A549 (cell line): ENCODE data around the gene CNTN4. TPM values are rescaled to one million over a fixed set of nuclear protein-coding genes. Genes with fewer than 3 reads are reported as not detected.

ENCODE experiments used
- ATAC-seq, 2 experiments: fragments of 200-7000 bp in 1 of 2; fragments of >200 bp in 1 of 2; cut with Nextera tagmentation in 1 of 2; cut with Tn5 transposase in 1 of 2; 3 replicates each; pipeline versions ENCODE4 v1.8.0 to v1.9.1; 2018 to 2020; ENCODE audit warnings: mild to moderate bottlenecking in 1 of 2, moderate library complexity in 1 of 2
- CTCF ChIA-PET: fragments of 300-600 bp; sonication (Branson Sonifier 250); formaldehyde crosslinking; extraction: SDS; loops from one replicate; lab custom pipeline; 2021; ENCODE audit warnings: antibody characterized with exemption, inconsistent platforms; lab: Yijun Ruan, JAX
- POLR2A ChIA-PET: fragments of 350-600 bp; formaldehyde crosslinking; extraction: SDS; loops from one replicate; lab custom pipeline; 2021; ENCODE audit warnings: antibody characterized with exemption, inconsistent platforms; lab: Yijun Ruan, JAX
- DNase-seq, 2 experiments: peaks; one replicate each; pipeline versions ENCODE4 v3.0.0 to v3.0.0-alpha.2; 2011 to 2016; ENCODE audit warnings: low read depth in 1 of 2, low spot score in 1 of 2
- FAIRE-seq: peaks from 2 replicates; lab custom pipeline; 2011; peaks lifted over from hg19 to GRCh38; lab: Jason Lieb, UNC
- H3K27ac ChIP-seq, 2 experiments: fragments of >200 bp; sonication (Bioruptor Twin); formaldehyde crosslinking; 3 replicates each; pipeline ENCODE4 v1.5.1; 2016 to 2017
- H3K4me1 ChIP-seq: fragments of >200 bp; sonication (Bioruptor Twin); formaldehyde crosslinking; 3 replicates; pipeline ENCODE4 v1.6.1; 2016
- H3K4me2 ChIP-seq: fragments of >200 bp; sonication (Bioruptor Twin); formaldehyde crosslinking; 3 replicates; pipeline ENCODE4 v1.6.1; 2016
- H3K4me3 ChIP-seq: fragments of >200 bp; sonication (Bioruptor Twin); formaldehyde crosslinking; 3 replicates; pipeline ENCODE4 v1.5.1; 2016
- H3K9me3 ChIP-seq: fragments of >200 bp; sonication (Bioruptor Twin); formaldehyde crosslinking; 3 replicates; pipeline ENCODE4 v1.6.1; 2016
- CBX2 ChIP-seq: fragments of 200-600 bp; sonication (generic); IDR thresholded peaks from 2 replicates; pipeline ENCODE4 v1.6.1; 2016; ENCODE audit warnings: low read depth, mild to moderate bottlenecking, borderline replicate concordance
- CBX8 ChIP-seq: fragments of 200-600 bp; sonication (generic); IDR thresholded peaks from 2 replicates; pipeline ENCODE4 v1.6.1; 2016
- EP300 ChIP-seq, 2 experiments: fragments of >200 bp; sonication (Bioruptor Twin); formaldehyde crosslinking; IDR thresholded peaks; 2 replicates in 1 of 2; 3 replicates in 1 of 2; pipeline ENCODE4 v1.6.1; 2016 to 2017
- ESRRA ChIP-seq: fragments of 150-350 bp; IDR thresholded peaks from 2 replicates; pipeline ENCODE4 v1.6.1; 2014; ENCODE audit warnings: mild to moderate bottlenecking, low read length, borderline replicate concordance
- FOSB ChIP-seq: fragments of 250-450 bp; sonication (Bioruptor Pico); IDR thresholded peaks from 2 replicates; pipeline ENCODE4 v1.5.0; 2020; ENCODE audit warnings: mild to moderate bottlenecking, moderate library complexity
- FOXS1 ChIP-seq: fragments of 250-450 bp; sonication (Bioruptor Pico); IDR thresholded peaks from 2 replicates; pipeline ENCODE4 v1.5.0; 2020; ENCODE audit warnings: mild to moderate bottlenecking, moderate library complexity
- HOXA7 ChIP-seq: fragments of 250-450 bp; sonication (Bioruptor Pico); IDR thresholded peaks from 2 replicates; pipeline ENCODE4 v1.5.0; 2020; ENCODE audit warnings: mild to moderate bottlenecking, moderate library complexity
- HOXB5 ChIP-seq: fragments of 250-450 bp; sonication (Bioruptor Pico); IDR thresholded peaks from 2 replicates; pipeline ENCODE4 v1.5.0; 2020; ENCODE audit warnings: mild to moderate bottlenecking, moderate library complexity
- KDM1A ChIP-seq: fragments of 200-600 bp; sonication (generic); IDR thresholded peaks from 2 replicates; pipeline ENCODE4 v1.6.1; 2016; ENCODE audit warnings: low read depth, mild to moderate bottlenecking
- MAFK ChIP-seq: fragments of 450-650 bp; IDR thresholded peaks from 2 replicates; pipeline ENCODE4 v1.6.1; 2014; ENCODE audit not compliant: partially characterized antibody
- NPAS2 ChIP-seq: fragments of 250-450 bp; sonication (Bioruptor Pico); IDR thresholded peaks from 2 replicates; pipeline ENCODE4 v1.8.0; 2022; ENCODE audit warnings: mild to moderate bottlenecking, moderate library complexity, borderline replicate concordance
- RCOR1 ChIP-seq: fragments of 150-350 bp; IDR thresholded peaks from 2 replicates; pipeline ENCODE4 v1.6.1; 2014; ENCODE audit warnings: antibody characterized with exemption, low read length, low read depth
- SMC3 ChIP-seq: fragments of >200 bp; sonication (Bioruptor Twin); formaldehyde crosslinking; IDR thresholded peaks from 3 replicates; pipeline ENCODE4 v1.6.1; 2018; ENCODE audit warnings: inconsistent platforms
- ZC3H11A ChIP-seq: fragments of 450-650 bp; IDR thresholded peaks from 2 replicates; pipeline ENCODE4 v1.6.1; 2014; ENCODE audit warnings: antibody characterized with exemption, mild to moderate bottlenecking
- ZNF302 ChIP-seq: fragments of 250-450 bp; sonication (Bioruptor Pico); IDR thresholded peaks from 2 replicates; pipeline ENCODE4 v1.9.0; 2021; ENCODE audit warnings: inconsistent platforms, mild to moderate bottlenecking, moderate library complexity
- ZSCAN20 ChIP-seq: fragments of 250-450 bp; sonication (Bioruptor Pico); IDR thresholded peaks from 2 replicates; pipeline ENCODE4 v1.8.0; 2022; ENCODE audit warnings: mild to moderate bottlenecking, moderate library complexity
- polyA plus RNA-seq, 4 experiments: library from polyadenylated mRNA; depleted of rRNA in 3 of 4; stranded (reverse); fragments of >200 nt; fragmentation: RNase III in 1 of 4; extraction: RNeasy Plus Mini Kit Qiagen cat#74134 plus additional on column Dnase treatment in 1 of 4; gene quantifications; 2 replicates in 3 of 4; 3 replicates in 1 of 4; pipeline ENCODE4 v1.2.3, GENCODE V29; 2011 to 2017
- TF ChIP-seq, protein P1 (sequence below): fragments of 250-450 bp; sonication (Bioruptor Pico); IDR thresholded peaks from 2 replicates; pipeline ENCODE4 v1.5.0; 2021; ENCODE audit warnings: mild to moderate bottlenecking, moderate library complexity, borderline replicate concordance
- TF ChIP-seq, protein P2 (sequence below): fragments of 150-350 bp; IDR thresholded peaks from 2 replicates; pipeline ENCODE4 v1.6.1; 2014; ENCODE audit warnings: low read depth, mild to moderate bottlenecking, low read length
- TF ChIP-seq, protein P3 (sequence below): fragments of 200-600 bp; sonication (generic); IDR thresholded peaks from 2 replicates; pipeline ENCODE4 v1.6.1; 2016; ENCODE audit warnings: antibody characterized with exemption, mild to moderate bottlenecking, moderate library complexity
- TF ChIP-seq, protein P4 (sequence below): IDR thresholded peaks from 2 replicates; pipeline ENCODE4 v1.6.1; 2012; ENCODE audit warnings: low read depth, borderline replicate concordance

Gene CNTN4
- polyA plus RNA-seq, 2 of the 4 experiments (the other 2 are of a cell fraction), result 0.03 TPM; not detected in 1

DNA sequence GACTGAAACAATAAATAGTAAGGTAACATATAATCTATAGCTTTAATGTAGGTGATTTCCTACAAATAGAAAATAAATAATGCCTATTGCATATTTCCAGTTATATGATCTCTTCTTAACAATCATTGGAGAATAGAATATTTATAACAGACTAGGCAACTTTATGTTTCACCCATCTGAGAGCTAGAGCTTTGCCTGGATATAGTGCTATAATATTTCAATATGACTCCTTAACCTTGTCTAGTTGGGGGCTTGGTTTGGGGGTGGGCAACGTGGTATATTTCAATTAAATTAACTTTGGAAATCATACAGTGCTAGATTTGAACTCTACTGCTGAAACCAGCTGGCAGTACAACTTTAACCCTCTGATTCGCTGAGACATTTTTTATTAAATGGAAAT is 265.2 kb downstream of the CNTN4 start (continued):
- no peak for TF ChIP-seq ZNF302 (CRISPR knock-in tag)

DNA sequence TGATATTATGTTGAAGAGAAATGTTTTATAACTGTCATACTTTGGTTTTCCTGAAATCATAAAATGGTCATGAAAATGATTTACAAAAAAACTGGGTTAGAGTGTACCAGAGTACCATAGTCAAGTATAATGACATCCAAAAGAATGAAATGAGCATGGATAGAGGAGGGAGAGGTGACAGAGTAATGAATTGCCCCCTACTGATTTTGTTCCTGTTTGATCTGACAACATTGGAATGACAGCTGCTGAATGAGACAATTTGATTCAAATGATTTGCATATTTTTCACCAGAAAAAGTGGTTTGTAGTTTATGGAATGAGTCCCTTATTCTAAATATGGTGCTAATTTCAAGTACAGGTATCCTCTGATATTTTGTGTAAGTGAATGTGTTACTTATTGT is 271.7 kb downstream of the CNTN4 start:
- ChIA-PET CTCF (interaction anchor here (0.9 kb wide), 1 partner anchor 21 kb away, joined by 3 read pairs; no protein-coding TSS in a partner anchor), POLR2A (no interaction called here)
- H3K9me3 ChIP-seq, result no peaks in the 10 kb centered on the region; the same call in 2 of the 3 replicates
- H3K4me1 ChIP-seq, result no peaks in the 10 kb centered on the region
- DNase-seq, result no peak
- no peak for TF ChIP-seq NPAS2 (CRISPR knock-in tag)
- no peak for TF ChIP-seq ZC3H11A
- no peak for TF ChIP-seq HOXA7
- TF ChIP-seq HOXB5 (CRISPR knock-in tag), result no peak
- no peak for TF ChIP-seq CBX8
- no peak for TF ChIP-seq KDM1A
- TF ChIP-seq EP300 (IDR thresholded peaks at IDR 0.05), result no peak
- TF ChIP-seq ESRRA, result no peak
- TF ChIP-seq, protein P1, sequence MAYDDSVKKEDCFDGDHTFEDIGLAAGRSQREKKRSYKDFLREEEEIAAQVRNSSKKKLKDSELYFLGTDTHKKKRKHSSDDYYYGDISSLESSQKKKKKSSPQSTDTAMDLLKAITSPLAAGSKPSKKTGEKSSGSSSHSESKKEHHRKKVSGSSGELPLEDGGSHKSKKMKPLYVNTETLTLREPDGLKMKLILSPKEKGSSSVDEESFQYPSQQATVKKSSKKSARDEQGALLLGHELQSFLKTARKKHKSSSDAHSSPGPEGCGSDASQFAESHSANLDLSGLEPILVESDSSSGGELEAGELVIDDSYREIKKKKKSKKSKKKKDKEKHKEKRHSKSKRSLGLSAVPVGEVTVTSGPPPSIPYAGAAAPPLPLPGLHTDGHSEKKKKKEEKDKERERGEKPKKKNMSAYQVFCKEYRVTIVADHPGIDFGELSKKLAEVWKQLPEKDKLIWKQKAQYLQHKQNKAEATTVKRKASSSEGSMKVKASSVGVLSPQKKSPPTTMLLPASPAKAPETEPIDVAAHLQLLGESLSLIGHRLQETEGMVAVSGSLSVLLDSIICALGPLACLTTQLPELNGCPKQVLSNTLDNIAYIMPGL (CRISPR knock-in tag), result no peak
- TF ChIP-seq, protein P2, sequence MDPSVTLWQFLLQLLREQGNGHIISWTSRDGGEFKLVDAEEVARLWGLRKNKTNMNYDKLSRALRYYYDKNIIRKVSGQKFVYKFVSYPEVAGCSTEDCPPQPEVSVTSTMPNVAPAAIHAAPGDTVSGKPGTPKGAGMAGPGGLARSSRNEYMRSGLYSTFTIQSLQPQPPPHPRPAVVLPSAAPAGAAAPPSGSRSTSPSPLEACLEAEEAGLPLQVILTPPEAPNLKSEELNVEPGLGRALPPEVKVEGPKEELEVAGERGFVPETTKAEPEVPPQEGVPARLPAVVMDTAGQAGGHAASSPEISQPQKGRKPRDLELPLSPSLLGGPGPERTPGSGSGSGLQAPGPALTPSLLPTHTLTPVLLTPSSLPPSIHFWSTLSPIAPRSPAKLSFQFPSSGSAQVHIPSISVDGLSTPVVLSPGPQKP, result no peak
- TF ChIP-seq, protein P3, sequence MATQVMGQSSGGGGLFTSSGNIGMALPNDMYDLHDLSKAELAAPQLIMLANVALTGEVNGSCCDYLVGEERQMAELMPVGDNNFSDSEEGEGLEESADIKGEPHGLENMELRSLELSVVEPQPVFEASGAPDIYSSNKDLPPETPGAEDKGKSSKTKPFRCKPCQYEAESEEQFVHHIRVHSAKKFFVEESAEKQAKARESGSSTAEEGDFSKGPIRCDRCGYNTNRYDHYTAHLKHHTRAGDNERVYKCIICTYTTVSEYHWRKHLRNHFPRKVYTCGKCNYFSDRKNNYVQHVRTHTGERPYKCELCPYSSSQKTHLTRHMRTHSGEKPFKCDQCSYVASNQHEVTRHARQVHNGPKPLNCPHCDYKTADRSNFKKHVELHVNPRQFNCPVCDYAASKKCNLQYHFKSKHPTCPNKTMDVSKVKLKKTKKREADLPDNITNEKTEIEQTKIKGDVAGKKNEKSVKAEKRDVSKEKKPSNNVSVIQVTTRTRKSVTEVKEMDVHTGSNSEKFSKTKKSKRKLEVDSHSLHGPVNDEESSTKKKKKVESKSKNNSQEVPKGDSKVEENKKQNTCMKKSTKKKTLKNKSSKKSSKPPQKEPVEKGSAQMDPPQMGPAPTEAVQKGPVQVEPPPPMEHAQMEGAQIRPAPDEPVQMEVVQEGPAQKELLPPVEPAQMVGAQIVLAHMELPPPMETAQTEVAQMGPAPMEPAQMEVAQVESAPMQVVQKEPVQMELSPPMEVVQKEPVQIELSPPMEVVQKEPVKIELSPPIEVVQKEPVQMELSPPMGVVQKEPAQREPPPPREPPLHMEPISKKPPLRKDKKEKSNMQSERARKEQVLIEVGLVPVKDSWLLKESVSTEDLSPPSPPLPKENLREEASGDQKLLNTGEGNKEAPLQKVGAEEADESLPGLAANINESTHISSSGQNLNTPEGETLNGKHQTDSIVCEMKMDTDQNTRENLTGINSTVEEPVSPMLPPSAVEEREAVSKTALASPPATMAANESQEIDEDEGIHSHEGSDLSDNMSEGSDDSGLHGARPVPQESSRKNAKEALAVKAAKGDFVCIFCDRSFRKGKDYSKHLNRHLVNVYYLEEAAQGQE, result no peak
- no peak for TF ChIP-seq MAFK
- no peak for TF ChIP-seq FOSB
- no peak for TF ChIP-seq CBX2
- TF ChIP-seq SMC3, result no peak
- TF ChIP-seq, protein P4, sequence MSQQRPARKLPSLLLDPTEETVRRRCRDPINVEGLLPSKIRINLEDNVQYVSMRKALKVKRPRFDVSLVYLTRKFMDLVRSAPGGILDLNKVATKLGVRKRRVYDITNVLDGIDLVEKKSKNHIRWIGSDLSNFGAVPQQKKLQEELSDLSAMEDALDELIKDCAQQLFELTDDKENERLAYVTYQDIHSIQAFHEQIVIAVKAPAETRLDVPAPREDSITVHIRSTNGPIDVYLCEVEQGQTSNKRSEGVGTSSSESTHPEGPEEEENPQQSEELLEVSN, result no peak
- no peak for TF ChIP-seq ZSCAN20 (CRISPR knock-in tag)
- no peak for TF ChIP-seq FOXS1 (CRISPR knock-in tag)
- TF ChIP-seq RCOR1, result no peak
- H3K4me3 ChIP-seq, result no peak overlapping the region
- ATAC-seq, result no peak
- no peak overlapping the region for H3K27ac ChIP-seq
- no peak overlapping the region for H3K4me2 ChIP-seq
- no peak for FAIRE-seq
